Mammary epithelial cell (primary cell): ENCODE measurements around the gene TLCD3A.

Experiments used
- CTCF ChIP-seq, 2 donors: IDR thresholded peaks in 1 of 2; conservative IDR thresholded peaks in 1 of 2; 2 replicates each; pipeline ENCODE4 v1.5.1; 2011 to 2012; ENCODE audit warnings: inconsistent platforms in 2 of 2, low read length in 2 of 2, mild to moderate bottlenecking in 2 of 2, control low read depth in 1 of 2, low read depth in 1 of 2; ENCODE audit not compliant: insufficient read depth in 1 of 2; ENCODE audit errors: extremely low read depth in 1 of 2
- EZH2 ChIP-seq: IDR thresholded peaks from 2 replicates; pipeline ENCODE4 v1.6.1; 2012; ENCODE audit warnings: low read length, inconsistent platforms, borderline replicate concordance

GRCh38 chr17:683040-683439 lies 49.4 kb upstream of the TLCD3A start:
- TF ChIP-seq CTCF (conservative IDR thresholded peaks at IDR 0.05 in 1 of 2, IDR thresholded peaks at IDR 0.05 in 1 of 2; ENCODE audit: extremely low read depth in 1 of 2, insufficient read depth in 1 of 2, low read depth in 1 of 2, low read length in 2 of 2) (no peak), EZH2 (no peak)
